GM18858 (cell line): ENCODE data around the gene EPS8L2.
A peak's percentile ranks its signal among the peaks of the same experiment; 100 is the strongest.
"Not testable (repeated sequence)": the region's sequence is repeated elsewhere in the genome, so short reads cannot be mapped to it uniquely, and the experiment has no call there.

Source experiments
- ATAC-seq: cut with Tn5 transposase; IDR thresholded peaks from one replicate; pipeline ENCODE4 v1.9.1; 2021; ENCODE audit not compliant: unreplicated experiment

The EPS8L2 gene

DNA sequence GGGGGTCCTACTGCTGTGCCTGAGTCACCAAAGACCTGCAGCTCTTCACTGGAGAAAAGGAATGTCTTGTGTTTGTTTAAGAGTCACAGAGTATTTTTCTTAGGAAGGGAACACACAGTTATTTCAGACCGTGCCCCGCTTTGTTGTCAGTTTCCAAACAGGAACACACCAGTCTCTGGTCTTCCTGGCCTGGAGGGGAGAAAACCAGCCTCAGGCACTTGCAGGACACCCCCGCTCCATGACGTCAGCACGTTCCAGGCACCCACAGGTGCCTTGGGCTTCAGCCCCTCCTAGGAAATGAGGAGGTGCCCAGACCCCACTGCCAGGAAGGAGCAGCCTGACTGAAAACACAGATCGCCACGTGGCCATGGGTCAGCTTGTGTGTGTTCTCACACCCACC lies 16.4 kb upstream of the EPS8L2 start:
- ATAC-seq: no peak

DNA sequence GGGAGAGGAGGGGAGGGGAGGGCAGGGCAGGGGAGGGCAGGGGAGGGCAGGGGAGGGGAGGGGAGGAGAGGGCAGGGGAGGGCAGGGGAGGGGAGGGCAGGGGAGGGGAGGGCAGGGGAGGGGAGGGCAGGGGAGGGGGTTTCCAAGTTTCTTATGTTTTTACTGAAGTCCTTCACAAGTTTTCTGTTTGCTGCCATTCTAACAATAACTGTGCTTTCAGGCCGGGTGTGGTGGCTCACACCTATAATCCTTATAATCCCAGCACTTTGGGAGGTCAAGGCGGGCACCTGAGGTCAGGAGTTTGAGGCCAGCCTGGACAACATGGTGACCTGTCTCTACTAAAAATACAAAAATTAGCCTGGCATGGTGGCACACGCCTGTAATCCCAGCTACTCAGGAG lies 15.8 kb upstream of the EPS8L2 start:
- ATAC-seq: not testable (repeated sequence)

DNA sequence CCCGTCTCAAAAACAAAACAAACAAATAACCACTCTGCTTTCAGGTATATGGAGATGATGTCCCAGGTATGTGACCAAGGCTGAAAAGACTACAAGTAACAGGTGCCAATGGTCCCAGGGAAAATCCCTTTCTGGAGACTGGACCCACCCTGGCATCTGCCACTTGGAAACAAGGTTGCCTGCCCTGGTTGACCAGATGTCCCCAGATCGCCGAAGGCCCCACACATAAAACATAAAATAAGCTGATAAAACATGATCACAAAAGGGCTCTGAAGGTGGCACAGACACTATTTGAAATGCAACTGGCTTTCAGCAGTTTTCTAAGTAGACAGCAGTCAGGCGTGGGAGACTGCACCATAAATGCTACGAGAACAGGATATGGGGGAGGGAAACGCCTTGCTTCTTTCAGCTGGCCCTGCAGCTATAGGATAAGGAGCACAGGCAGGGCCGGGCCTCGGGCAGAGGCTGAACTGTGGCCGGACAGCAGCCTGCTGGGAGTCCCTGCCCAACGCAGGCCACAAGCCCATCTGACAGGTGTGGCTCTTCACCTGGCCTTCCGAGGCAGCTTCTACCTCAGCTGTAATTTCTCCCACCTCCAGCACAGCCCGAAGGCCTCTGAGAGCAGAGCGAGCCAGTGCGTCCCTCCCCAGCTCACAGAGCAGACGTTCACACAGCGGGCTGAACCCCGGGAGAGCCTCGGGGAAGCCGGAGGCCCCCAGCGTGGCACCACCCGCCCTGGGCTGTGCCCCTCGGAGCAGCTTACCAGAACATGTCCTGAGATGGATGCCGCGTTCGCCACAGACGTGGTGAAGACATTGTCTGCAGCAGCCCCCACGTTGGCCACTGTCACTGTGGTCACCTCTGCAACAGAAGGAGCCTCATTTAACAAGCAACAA lies 15.0 kb upstream of the EPS8L2 start:
- no peak for ATAC-seq

DNA sequence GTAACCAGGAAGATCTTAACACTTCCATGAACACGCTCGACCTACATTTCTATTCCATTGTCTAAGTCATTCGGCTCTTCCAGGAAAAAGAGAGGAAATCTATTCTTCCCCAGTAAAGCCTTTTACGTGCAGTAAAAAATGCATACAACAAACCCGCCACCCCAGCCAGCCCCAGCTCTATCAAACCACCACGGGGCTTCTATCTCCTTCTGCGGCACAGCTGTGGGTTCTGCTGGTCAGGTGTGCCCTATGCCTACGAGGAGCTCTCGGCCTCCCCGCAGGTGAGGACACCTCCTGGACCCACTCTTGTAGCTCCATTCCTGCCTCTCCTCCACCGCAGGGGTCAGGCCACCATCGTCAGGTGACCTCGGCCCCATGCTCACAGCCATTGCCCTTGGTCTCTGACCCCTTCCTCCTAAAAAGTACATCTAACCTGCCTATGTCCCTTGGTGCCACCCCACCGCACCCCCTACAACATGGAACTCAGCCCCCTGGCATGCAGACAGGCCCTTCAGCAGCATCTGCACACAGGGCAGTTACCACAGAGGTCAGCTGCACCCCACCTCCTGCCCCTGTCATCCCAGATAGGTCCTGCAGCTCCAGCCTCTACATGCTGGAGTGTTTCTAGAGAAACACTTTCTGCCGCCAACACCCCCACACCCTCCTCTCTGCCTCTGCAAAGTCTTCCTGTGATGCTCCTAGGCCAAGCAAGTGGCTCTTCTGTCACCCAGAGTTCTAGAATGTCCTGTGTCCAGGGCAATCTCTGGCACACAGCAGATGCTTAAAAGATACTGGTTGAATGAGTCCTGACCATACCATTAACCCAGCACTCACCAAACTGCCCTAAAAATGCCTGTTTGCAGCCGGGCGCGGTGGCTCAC lies 14.1 kb upstream of the EPS8L2 start:
- ATAC-seq: no peak

DNA sequence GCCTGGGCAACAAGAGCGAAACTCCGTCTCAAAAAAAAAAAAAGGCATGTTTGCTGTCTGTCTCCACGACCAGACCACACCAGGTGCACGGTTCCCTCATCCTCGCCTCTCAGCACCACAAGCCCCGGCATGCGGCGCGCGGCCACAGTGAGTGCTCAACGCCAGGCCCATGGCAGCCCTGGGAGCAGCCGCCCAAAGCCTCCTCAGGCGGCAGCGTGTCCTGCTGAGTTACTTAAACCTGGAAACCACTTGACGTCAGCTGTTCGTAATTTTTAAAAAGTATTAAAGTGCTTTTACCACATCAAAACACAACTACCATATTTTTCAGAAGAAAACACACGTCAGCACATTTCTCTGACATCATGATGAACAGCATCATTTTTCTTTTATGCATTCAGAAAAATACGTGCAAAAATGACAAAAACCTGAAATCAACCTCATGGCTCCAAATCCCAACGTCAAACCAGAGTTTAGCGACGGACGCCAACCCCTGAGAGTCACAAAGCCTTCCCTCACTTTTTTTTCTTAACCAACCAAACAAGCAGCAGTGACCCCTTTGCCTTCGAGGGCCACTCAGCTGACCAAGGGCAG lies 13.1 kb upstream of the EPS8L2 start:
- no peak for ATAC-seq

DNA sequence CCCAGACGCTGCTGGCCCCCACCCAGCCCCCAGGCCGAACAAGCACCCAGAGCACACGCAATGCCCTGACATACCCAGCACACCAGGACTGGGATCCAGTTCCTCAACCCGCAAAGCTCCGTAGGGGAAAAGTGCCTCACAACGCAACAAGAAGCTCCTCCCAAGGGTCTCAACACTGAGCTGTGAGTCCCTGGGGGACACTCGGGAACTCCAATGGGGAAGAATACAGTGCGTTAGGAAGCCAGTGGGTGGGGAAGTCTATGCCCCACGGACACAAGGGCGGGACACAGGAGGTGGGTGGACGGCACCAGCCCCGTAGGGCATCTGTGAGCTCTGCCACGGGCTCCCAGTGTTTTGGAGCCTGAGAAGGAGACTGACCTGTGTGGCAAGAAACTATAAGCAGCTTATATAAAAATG lies 12.6 kb upstream of the EPS8L2 start:
- no peak for ATAC-seq

DNA sequence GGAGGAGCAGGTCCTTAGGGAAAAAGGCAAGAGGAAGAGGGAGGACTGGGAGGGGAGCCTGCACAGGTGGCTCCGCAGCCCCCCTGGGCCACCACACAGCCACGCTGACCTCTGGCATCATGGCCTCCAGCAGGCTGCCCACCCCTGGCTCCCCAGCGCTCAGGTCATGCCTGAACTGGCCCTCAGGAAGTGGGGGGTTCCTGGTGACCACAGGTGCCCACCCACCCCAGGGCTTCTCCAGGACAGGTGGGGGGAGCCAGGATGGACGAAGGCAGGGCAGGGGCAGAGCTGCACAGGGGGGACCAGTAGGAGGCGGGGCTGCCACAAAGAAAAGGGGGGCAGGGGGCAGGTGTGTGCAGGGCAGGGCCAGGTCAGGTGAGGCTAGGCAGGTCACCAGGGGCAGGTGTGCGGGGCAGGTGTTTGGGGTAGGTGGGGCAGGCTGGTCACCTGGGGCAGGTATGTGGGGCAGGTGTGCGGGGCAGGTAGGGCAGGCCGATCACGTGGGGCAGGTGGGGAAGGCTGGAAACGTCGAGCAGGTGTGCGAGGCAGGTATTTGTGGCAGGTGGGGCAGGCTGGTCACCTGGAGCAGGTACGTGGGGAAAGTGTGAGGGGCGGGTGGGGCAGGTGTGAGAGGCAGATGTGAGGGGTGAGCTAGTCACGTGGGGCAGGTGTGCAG lies 12.0 kb upstream of the EPS8L2 start:
- no peak for ATAC-seq

DNA sequence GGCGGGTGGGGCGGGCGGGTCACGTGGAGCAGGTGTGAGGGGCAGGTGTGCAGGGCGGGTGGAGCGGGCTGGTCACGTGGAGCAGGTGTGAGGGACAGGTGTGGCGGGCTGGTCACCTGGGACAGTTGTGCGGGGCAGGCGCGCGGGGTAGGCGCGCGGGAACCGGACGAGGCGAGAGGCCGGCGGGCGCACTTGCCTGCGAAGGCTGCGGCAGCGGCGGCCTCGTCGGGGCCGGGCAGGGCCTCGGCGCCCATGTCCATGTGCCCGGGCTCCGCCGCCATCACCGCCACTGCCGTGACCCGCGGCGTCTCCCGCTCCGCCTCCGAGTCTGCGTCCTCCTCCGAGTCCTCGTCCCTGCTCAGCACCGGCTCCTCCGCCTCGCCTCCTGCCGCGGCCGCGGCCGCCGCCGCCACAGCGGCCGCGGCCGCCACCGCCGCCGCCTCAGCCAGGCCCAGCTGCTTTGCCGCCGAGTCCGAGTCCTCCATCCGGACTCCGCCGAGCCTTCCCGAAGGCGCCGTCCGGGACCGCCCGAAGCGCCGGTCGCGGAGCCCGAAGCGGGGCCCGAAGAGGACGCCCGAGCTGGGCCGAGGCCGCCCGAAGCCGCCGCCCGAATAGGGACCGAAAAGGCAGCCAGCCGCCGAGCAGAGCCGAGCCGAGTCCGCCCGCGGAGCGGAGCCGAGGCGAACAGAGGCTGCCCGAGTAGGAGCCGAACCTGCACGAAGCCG lies 11.3 kb upstream of the EPS8L2 start, which contains the start of gene DEAF1:
Gene DEAF1 (minus strand): TSS at position 660 of the 725 bp plus-strand sequence. CDS start 175 bp downstream, at position 485.
- ATAC-seq: peak; percentile 66

DNA sequence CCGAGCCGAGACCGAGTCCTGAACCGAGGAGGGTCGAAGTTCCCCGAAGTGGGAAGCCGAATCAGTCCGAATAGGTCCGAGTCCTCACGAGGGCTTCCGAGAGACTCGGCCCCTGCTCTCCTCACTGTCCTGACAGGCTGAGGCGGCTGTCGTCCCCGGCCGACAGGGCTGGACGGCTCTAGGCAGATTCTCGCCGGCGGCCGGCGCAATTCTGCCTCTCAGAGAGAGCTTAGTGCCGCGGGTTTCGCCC lies 10.8 kb upstream of the EPS8L2 start:
- no peak for ATAC-seq

DNA sequence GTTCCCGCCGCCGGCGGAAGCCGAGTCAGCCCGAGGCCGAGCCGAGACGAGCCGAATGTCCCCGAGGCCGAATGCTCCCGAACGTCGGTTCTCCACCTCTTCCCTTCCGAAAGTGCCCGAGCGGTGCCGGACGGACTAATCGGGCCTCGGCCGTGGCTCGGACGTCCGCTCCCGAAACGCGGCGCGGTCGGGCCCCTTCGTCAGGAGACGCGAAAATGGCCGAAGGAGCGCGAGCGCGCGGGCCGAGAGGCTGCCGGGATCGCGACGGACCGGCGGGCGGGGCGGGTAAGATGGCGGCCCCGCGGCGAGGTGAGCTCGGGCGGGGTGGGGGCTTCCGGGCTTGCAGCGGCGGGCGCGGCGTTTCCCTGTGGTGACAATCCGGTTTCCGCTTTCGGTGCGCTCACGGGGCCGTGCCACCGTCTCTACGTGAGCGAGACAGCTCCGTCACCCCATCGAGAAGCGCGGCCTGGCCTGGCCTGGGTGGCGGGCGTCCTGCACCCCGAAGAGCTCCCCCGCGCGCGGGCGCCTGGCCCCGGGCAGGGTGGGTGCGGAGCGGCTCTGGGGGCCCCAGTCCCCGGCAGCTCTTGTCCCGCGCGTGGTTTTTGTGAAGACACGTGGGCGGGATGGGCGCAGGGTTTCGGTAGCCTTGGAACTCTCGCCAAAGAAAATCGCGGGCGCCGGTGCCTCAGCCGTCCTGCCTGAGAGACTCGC lies 10.3 kb upstream of the EPS8L2 start, which contains the start of gene TMEM80:
Gene TMEM80 (plus strand): TSS at position 279 of the 711 bp plus-strand sequence. CDS start 12 bp downstream, at position 291.
- peak; percentile 61 for ATAC-seq

DNA sequence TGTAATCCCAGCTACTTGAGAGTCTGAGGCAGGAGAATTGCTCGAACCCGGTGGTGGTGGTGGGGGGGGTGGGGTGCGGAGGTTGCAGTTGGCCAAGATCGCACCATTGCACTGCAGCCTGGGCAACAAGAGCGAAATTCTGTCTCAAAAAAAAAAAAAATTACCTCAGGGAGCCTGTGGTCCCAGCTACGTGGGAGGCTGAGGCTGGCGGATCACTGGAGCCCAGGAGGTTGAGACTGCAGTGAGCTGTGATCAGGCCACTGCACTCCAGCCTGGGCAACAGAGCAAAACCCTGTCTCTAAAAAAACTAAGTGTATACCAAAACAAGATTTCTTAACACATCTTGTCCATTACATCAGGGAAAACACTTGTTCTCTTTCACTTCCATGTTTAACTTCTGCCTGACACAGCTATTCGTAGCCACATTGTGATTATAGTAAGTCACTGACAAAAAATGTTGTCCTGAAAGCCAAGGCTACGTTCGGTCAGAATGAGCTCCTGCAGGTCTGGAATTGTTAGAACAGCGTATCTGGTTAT lies 9.0 kb upstream of the EPS8L2 start:
- no peak for ATAC-seq

DNA sequence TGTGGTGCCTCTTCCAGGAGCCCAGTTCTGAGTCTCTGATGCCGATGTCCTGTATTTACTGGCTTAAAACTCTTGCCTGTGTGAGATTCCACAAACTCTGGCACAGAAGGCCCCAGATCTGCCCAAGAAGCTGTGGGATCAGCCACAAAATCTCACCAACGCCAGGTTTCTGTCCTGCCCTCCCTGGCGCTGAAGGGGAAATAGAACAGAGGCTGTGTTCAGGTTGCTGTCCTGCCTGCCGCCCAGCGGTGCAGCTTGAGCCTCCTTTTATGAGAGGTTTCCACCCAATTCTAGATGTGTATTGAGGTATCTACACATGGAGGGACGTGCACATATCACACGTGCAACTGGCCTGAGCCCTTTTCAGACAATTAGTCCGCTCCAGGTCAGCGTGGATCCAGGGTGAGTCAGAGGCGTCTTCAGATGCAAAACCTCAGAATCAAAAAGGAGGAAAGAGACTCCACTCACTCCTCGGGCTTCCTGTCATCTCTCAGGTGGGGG lies 8.2 kb upstream of the EPS8L2 start:
- no peak for ATAC-seq

DNA sequence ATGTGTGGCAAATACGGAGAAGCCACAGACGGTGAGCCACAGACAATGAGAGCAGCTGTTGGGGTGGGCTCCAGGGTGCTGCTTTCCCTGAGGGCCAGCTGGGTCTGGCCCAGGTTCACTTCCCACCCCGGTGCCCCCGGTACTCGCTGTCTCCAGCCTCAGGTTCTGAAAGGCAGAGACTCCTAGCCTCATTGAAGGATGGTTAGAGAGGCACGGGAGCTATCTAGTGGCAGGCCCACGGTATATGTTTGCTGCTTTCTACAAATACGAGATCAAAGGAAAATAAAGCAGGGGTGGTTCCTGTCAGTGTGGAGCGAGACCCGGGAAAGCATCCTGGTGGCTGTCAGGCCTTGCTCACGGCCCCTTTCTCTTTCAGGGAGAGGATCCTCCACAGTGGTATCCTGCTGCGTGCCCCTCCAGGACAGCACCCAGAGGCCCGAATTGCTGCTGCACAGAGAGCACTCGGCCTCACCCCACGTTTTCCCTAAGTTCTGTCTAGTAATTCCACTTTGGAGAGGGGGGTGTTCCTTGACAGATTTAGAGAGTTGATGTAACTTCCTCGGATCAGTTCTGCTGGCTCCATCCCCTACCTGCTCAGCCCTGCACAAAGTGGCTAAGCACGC lies 7.4 kb upstream of the EPS8L2 start:
- no peak for ATAC-seq

DNA sequence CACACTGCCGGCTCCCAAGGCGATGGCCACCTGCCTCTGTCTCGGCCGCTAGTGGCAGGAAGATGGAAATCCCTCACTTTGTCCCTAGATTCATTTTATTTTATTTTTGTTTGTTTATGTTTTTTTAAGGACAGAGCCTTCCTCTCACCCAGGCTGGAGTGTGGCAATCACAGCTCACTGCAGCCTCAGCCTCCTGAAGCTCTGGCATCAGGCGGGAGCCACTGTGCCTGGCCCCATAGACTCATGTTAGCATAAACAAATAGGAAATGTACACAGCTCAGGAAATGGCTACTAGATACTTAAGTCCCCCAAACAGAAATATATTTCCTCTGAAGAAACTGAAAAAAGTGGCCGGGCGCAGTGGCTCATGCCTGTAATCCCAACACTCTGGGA lies 6.9 kb upstream of the EPS8L2 start:
- ATAC-seq: no peak

DNA sequence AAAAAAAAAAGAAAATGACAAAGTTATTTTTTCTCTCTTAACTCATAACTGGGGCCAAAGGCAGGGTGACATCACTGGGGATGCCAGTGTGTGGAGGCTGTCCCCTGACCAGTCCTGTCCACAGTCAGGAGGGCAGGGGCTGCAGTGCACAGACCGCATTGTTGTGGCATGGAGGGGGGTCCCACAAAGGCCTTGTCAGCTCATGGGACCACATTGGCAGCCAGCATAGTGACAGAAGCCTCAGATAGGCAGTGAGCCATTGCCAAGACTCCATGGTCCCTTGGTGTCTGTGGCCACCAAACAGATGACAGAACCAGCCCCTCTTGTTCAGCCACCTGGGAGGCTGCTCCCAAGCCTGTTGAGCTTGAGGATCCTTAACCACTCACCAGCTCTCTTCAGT lies 6.3 kb upstream of the EPS8L2 start:
- no peak for ATAC-seq

DNA sequence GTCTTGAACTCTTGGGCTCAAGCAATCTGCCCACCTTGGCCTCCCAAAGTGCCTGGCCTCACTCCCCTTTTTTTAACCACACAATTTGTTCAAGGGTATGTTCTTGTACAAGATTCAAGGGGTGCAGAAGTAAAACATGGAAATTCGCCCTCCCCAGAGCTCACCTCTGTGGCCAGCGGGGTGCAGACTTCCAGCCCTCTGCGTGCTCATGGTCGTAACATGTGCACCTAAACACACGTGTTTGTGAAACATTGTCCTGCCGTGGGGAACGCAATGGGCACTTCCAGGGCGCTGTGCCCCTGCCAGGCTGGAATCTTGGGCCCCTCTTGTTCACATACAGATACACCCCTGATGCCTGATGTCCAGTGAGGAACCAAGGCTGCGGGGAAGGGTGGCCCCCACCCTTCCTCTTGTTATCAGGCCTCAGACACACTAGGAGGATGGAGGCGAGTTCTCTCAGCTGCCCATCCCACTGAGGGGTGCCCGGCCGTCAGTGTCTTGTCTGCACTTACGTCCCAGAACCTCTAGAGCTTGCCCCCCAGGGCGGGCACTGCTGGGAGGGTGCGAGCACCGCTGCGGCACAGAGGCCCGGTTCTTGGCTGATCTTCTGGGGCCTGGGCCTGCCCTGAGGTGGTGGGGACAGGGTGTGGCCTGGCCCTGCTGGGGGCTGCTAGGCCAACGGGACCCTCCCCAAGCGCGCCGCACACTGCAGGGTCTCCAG lies 4.1 kb upstream of the EPS8L2 start:
- no peak for ATAC-seq

DNA sequence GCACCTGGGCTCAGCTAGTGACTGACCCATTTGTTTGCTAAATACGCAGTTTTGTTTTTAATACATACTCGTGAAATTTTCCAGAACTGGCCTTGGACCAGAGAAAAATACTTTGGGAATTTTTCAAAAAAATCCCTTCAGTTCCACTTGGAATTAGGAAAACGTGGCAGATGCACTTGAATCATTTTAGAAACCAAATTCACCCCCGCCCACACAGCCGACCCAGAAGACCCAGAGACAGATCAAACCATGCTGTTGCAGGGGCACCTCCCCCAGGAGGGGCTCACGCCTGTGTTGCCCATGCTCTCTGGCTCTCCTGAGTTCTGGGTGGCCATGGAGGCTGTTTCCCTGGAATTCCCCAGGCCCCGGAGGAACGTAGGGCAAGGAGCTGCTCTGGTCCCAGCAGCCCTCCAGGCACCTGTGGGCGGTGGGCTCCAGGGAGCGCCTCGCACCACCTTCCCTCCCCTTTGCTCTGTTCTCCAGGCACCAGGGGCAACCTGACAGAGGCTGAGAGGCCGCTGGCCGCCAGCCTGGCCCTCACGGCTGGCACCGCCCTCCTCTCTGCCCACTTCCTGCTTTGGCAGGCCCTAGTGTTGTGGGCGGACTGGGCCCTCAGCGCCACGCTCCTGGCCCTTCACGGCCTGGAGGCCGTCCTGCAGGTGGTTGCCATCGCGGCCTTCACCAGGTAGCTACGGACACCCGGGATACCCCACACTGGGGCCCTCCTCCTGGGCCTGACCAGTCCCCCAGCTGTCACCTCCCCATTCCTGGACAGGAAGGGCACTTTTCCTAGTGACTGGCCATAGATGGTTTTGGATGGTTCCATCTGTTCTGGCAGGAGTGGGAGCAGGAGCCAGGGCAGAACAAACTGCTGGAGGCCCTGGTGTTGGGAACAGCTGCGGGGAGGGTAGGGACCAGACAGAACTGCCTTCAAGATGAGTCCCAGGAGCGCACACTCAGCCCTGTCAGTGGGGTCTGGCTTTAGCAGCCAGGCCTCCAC lies 3.3 kb upstream of the EPS8L2 start:
- no peak for ATAC-seq
